ENCODE data around the gene PTCHD1.

PTCHD1 gene

DNA sequence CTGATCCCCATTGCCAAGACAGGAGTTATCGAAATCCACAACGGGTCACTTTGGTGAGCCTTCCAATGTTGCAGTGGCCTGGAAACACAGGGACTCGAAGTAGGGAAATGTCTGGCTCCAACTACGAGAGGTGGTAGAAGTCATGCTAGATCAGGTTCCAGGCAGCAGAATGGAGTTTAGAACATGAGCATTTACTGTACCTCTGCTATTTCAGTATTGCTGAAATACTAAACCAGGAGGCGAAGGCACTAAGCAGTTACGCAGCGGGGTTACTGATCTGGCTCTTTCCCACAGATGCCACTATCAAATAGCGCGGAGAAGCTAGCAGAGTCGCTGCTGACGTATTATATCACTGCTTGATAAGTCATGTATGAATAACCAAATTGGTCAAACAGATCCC, 56.3 kb downstream of the PTCHD1 start:
- no peaks in the 10 kb centered on the region for H3K79me2 ChIP-seq (ENCODE audit: insufficient read depth, low read length)
- no peak overlapping the region for H2AFZ ChIP-seq (ENCODE audit: low read depth, low read length, severe bottlenecking)
- H3K9me2 ChIP-seq (replicated peaks; ENCODE audit: insufficient read depth, low read length), result no peaks in the 10 kb centered on the region
- H3F3A ChIP-seq (ENCODE audit: insufficient read depth), result no peaks in the 10 kb centered on the region
- TF ChIP-seq EZH2phosphoT487 (conservative IDR thresholded peaks at IDR 0.05; ENCODE audit: low read length), result no peak
- no peak for TF ChIP-seq CTCF (IDR thresholded peaks at IDR 0.05; ENCODE audit: insufficient read depth, low read length, poor library complexity, severe bottlenecking)
- no peaks in the 10 kb centered on the region for H3K9me3 ChIP-seq (ENCODE audit: insufficient read depth, low read length)
- H3K36me3 ChIP-seq (ENCODE audit: low read length), result no peaks in the 10 kb centered on the region
- no peak overlapping the region for H3K4me3 ChIP-seq (ENCODE audit: insufficient read depth, low read length, poor library complexity, severe bottlenecking)
- no peak overlapping the region for H3K4me2 ChIP-seq (ENCODE audit: low read depth, low read length, poor library complexity, severe bottlenecking)
- H3K27me3 ChIP-seq (ENCODE audit: low read length), result no peaks in the 10 kb centered on the region
- H3K9ac ChIP-seq (ENCODE audit: low read length), result no peak overlapping the region
- H3K27ac ChIP-seq (ENCODE audit: low read depth, low read length), result no peak overlapping the region
- no peaks in the 10 kb centered on the region for H4K20me1 ChIP-seq (ENCODE audit: low read depth, low read length)

GRCh38 chrX:23392195-23392594, 57.5 kb downstream of the PTCHD1 start:
- H3K9me2 ChIP-seq (replicated peaks; ENCODE audit: insufficient read depth, low read length), result no peaks in the 10 kb centered on the region
- H3K4me2 ChIP-seq (ENCODE audit: low read depth, low read length, poor library complexity, severe bottlenecking), result no peak overlapping the region
- no peak for TF ChIP-seq CTCF (IDR thresholded peaks at IDR 0.05; ENCODE audit: insufficient read depth, low read length, poor library complexity, severe bottlenecking)
- no peak for TF ChIP-seq EZH2phosphoT487 (conservative IDR thresholded peaks at IDR 0.05; ENCODE audit: low read length)
- no peak overlapping the region for H3K9ac ChIP-seq (ENCODE audit: low read length)
- no peak overlapping the region for H3K27ac ChIP-seq (ENCODE audit: low read depth, low read length)
- no peaks in the 10 kb centered on the region for H3K79me2 ChIP-seq (ENCODE audit: insufficient read depth, low read length)
- H3F3A ChIP-seq (ENCODE audit: insufficient read depth), result no peaks in the 10 kb centered on the region
- no peak overlapping the region for H3K4me3 ChIP-seq (ENCODE audit: insufficient read depth, low read length, poor library complexity, severe bottlenecking)
- no peaks in the 10 kb centered on the region for H4K20me1 ChIP-seq (ENCODE audit: low read depth, low read length)
- H3K36me3 ChIP-seq (ENCODE audit: low read length), result no peaks in the 10 kb centered on the region
- H3K9me3 ChIP-seq (ENCODE audit: insufficient read depth, low read length), result no peaks in the 10 kb centered on the region
- no peaks in the 10 kb centered on the region for H3K27me3 ChIP-seq (ENCODE audit: low read length)
- no peak overlapping the region for H2AFZ ChIP-seq (ENCODE audit: low read depth, low read length, severe bottlenecking)

DNA sequence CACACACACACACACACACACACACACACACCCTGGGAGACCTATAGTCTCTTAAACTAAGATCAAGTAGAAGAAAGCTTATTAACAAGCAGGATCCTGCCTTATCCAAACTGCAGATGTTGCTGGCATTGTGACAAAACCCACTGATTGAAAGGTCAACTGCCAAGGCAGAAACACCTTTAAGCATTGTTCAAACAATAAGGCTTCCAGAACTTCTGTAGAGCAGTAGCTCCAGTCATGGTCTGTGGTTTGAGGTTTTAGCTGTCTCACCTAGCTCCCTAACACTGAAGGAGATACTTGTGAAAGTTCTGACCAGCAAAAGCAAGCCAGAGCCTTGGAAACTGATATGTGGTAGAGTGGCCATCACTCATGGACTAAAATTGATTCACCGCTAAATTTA, 59.8 kb downstream of the PTCHD1 start:
- Histone ChIP-seq H3K4me2 (ENCODE audit: low read depth, low read length, poor library complexity, severe bottlenecking) (no peak overlapping the region), H3F3A (ENCODE audit: insufficient read depth) (no peaks in the 10 kb centered on the region), H3K9me2 (replicated peaks; ENCODE audit: insufficient read depth, low read length) (no peaks in the 10 kb centered on the region), H3K27me3 (ENCODE audit: low read length) (no peaks in the 10 kb centered on the region), H3K9me3 (ENCODE audit: insufficient read depth, low read length) (no peaks in the 10 kb centered on the region), H3K4me3 (ENCODE audit: insufficient read depth, low read length, poor library complexity, severe bottlenecking) (no peak overlapping the region), H3K79me2 (ENCODE audit: insufficient read depth, low read length) (no peaks in the 10 kb centered on the region), H3K36me3 (ENCODE audit: low read length) (no peaks in the 10 kb centered on the region), H2AFZ (ENCODE audit: low read depth, low read length, severe bottlenecking) (no peak overlapping the region), H3K9ac (ENCODE audit: low read length) (no peak overlapping the region), H4K20me1 (ENCODE audit: low read depth, low read length) (no peaks in the 10 kb centered on the region), H3K27ac (ENCODE audit: low read depth, low read length) (no peak overlapping the region)
- no peak for TF ChIP-seq EZH2phosphoT487 (conservative IDR thresholded peaks at IDR 0.05; ENCODE audit: low read length)
- no peak for TF ChIP-seq CTCF (IDR thresholded peaks at IDR 0.05; ENCODE audit: insufficient read depth, low read length, poor library complexity, severe bottlenecking)

GRCh38 chrX:23396263-23396662, 61.6 kb downstream of the PTCHD1 start:
- Histone ChIP-seq H3F3A (ENCODE audit: insufficient read depth) (no peaks in the 10 kb centered on the region), H3K79me2 (ENCODE audit: insufficient read depth, low read length) (no peaks in the 10 kb centered on the region), H3K9ac (ENCODE audit: low read length) (no peak overlapping the region), H3K27me3 (ENCODE audit: low read length) (no peaks in the 10 kb centered on the region), H3K36me3 (ENCODE audit: low read length) (no peaks in the 10 kb centered on the region), H3K9me3 (ENCODE audit: insufficient read depth, low read length) (no peaks in the 10 kb centered on the region), H3K4me3 (ENCODE audit: insufficient read depth, low read length, poor library complexity, severe bottlenecking) (no peak overlapping the region), H2AFZ (ENCODE audit: low read depth, low read length, severe bottlenecking) (no peak overlapping the region), H3K9me2 (replicated peaks; ENCODE audit: insufficient read depth, low read length) (no peaks in the 10 kb centered on the region), H3K4me2 (ENCODE audit: low read depth, low read length, poor library complexity, severe bottlenecking) (no peak overlapping the region), H3K27ac (ENCODE audit: low read depth, low read length) (no peak overlapping the region), H4K20me1 (ENCODE audit: low read depth, low read length) (no peaks in the 10 kb centered on the region)
- TF ChIP-seq CTCF (IDR thresholded peaks at IDR 0.05; ENCODE audit: insufficient read depth, low read length, poor library complexity, severe bottlenecking) (no peak), EZH2phosphoT487 (conservative IDR thresholded peaks at IDR 0.05; ENCODE audit: low read length) (no peak)
